Femur (tissue), 1 donor: ENCODE data around the gene GNPTG.

Source experiments
- DNase-seq: peaks from one replicate; pipeline ENCODE4 v3.0.0-alpha.2; 2017

Gene GNPTG

DNA sequence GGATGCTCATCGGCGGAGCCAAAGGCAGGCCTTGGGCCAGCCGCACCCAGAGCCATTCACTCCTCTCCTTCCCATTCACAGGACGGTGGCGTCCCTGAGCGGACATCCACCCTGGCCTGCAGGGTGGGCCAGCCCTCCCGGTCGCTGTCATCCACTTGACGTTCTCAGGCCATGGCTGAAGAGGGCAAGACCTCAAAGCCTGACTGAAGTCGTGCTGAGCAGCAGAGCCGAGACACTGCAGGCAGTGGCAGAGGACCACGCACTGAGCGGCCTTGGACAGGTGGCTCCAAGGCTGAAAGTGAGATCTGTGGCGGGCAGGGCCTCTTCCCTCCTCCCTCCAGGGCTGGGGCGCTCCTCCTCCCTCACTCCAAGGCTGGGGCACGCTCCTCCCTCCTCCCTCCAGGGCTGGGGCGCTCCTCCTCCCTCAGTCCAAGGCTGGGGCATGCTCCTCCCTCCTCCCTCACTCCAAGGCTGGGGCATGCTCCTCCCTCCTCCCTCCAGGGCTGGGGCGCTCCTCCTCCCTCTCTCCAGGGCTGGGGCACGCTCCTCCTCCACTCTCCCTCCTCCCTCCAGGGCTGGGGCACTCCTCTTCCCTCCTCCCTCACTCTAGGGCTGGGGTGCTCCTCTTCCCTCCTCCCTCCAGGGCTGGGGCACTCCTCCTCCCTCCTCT, 24.1 kb downstream of the GNPTG start:
- DNase-seq, result no peak

DNA sequence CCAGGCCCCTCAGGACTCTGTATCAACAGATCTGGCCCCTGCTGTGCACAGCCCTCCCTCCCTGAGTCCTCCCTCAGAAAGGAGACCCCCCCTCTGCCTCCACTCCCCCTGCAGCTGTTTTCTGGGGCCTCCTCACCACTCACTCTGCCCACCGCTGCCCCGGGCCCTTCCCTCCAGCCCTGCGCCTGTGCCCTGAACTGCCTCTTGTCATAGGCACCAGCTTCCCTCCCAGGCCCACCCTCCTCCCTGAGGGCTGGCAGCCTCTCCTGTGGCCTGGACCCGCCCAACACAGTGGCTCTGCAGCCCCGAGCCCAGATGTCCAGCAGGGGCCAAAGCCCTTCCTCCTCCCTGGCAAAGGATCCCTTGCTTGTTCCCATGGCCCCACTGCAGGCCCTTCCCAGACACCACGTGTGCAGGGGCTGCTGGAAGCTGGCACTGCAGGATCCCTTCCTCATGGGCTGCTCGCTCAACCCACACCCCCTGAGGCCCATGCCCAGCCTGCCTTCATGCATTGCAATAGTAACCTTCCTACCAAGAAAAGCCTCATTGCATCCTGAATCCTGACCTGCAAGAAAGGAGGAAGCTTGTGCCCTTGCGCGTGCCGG, 25.8 kb downstream of the GNPTG start:
- no peak for DNase-seq

DNA sequence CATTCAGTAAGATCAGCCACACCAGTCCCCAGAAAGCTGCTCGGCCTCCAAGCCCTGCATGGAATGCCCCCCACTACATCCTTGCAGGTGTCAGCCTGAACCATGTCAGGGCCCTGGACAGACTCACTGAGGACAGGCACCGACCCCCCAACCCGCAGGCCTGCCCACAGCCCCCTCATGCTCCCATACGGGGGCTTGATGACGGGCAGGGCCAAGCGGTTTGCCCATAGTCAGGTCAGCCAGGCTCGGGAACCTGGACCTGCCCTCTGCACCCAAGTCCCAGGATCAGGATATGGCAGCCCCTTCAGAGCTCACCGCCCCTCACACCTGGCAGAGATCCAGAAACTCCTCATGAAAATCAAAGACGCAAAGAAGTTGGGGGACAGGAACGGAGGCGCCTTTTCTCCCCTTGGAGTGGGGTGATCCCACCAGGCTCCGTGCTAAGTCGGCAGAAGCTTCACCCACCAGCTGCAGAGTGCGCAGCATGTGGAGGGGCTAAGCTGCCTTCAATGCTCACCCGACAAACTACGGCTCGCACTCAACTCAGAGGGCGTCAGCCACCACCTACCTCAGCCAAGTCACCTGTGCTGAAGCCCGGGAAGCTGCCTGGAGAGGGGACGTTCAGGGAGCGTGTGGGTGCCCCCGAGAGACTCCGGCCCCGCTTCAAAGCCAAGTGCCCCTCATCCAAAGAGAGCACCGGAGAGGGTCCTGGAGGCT, 26.5 kb downstream of the GNPTG start:
- no peak for DNase-seq

DNA sequence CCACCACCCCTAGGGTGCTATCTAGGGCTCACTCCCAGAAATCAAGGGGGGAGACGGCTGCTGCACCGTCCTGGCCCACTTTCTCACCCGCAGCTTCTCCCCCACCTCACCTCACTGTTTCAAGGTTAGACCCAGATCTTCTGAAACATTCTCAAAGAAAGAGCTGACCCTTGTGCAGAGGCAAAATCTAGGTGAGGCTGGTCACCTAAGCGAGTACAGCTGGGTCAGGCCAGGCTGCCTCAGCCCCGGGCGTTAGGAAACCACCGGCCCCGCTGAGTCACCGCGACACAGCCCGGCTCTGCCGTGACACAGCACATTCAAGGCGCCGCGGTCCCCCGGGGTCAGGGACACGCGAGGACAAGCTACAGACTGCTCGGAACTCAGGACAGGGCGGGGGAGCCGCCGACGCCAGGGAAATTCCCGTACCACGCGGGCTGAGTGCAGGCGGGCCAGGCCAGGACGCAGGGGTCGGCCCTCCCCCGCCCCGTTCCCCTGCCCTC, 27.1 kb downstream of the GNPTG start:
- DNase-seq, result peak; percentile 68

DNA sequence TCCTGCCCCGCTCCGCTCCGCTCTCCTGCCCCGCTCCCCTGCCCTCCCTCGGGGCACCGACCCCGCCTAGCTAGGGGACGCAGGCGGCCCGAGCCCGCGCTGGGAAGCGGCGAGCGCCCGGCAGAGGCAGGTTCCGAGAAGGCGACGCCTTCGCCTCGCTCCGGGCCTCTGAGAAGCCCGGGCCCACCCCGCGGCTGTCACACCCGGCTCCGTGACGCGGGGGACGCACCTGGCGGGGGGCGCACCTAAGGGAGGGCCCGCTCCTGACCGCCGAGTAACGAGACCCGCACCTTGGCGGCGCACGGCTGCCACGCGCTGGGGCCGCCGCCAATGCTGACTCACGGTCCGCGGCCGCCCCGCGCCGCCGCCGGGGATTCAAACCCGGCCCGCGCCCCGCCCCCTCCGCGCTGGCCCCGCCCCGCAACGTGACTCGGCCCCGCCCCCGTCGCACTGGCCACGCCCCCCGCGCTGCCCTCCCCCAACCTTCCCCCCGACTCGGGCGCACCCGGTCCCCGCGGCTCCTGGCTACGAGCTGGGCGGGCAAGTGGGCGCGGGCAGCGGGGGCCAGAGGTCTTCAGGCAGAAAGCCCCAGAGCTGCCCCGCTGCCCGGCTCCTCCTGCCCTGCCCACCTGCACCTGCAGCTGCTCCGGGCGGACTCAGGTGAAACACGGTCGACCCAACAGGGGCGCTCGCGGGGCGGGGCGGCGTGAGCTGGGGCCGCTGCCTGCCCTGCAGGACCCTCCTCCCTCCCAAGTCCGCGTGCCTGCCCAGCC, 27.8 kb downstream of the GNPTG start:
- DNase-seq, result peak; percentile 59

DNA sequence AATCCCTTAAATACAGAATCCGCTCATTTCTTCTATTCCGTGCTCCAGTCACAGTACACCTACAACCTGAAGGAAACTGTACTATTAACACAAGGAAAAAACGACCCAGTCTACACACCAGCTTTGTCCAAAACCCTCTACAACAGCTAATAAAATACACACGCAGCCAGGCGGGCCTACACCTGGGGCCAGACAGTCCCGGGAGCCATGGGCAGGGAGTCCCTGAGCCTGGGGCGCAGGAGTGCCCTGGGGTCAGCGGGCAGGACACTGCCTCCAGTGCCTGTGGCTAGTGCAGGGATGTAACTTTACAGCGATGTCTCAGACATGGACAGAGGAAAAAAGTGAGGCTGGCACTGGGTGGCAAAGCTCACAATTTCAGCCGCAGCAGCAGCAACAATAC, 28.5 kb downstream of the GNPTG start:
- DNase-seq, result peak; percentile 11

DNA sequence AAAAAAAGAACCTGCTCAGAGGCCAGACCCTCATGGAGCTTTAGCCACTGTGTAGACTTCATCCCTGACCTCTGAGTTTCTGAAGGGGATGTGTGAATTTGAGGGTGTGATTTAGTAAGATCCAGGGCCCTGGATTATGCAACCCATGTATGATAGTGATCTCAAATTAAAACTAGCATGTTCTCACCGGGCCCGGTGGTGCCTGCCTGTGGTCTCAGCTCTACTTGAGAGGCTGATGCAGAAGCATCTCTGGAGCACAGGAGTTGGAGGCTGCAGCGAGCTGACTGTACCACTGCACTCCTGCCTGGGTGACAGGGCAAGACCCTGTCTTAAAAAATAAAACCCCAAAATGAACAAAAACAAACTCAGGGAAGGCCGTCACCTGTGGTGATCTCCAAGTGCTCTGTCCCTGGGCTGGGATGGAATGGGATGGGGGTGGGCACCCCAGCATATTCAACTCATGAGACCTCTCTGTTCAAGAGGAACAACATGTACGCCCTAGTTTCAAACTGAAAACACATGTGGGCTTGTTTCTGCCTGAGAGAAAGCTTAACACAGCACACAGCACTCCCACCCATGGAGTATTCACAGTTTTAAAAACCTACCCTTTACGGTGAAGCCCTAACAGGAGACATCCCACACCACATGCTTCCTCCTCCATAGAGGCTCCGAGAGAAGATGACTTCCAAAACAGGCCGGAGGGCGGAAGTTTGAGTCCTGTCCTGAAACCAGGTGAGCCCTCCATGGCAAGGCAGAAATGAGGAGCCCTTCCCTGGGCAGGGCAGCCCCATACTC, 30.1 kb downstream of the GNPTG start:
- peak; percentile 14 for DNase-seq

DNA sequence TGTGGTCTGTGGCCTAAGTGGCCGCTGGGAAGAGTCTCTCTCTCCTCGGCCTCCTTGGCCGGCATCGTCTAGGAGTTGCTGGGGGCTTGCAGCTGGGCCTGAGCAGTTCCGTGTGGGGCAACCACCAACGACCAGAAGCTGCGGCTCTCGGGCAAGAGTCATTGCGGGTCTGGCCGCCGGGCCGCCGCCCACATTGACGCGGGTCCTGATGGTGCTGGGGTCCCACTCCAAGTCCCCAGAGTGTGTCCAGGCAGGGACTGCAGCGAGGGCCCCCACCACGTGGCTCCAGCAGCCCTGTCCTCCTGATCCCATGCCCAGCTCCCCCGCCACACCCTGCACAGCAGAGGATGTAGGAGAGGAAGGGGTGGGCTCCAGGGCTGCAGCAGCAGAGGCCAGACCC, 31.8 kb downstream of the GNPTG start:
- DNase-seq, result no peak

DNA sequence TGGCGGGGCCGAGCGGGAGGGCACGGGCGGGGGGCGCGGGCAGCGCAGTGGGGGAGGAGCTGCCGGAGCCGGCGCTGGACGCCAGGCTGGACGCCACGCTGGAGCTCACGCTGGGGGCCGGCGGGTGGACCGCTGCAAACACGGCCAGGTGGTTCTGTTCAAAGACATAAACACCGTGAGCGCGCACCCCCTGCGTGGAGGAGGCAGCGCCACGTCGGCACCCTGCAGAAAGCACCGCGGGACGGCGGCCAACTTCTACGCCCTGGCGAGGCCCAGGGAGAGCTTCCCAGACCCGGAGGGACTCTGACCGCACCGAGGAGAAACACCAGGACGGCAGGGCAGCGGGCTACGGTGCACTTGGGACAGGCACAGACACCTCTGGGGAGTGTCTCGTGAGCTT, 33.5 kb downstream of the GNPTG start:
- DNase-seq, result no peak

DNA sequence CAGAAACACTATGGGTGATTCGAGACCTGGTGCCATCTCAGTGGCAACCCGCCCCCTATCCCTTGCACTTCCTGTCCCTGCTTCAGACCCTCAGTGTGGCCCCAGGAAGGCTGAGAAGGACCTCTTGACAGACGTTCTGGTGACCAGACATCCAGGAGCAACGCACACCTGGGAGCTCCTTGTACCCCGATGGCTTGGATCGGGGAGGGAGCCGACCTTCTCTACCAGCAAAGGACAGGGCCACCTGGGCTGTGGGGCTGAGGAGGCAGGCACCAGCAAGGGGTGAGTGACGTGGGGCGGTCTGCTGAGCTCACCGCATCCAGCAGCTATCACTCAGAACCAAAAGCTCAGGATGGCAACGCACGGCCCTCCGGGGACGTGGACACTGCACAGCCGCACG, 35.6 kb downstream of the GNPTG start:
- DNase-seq, result no peak

DNA sequence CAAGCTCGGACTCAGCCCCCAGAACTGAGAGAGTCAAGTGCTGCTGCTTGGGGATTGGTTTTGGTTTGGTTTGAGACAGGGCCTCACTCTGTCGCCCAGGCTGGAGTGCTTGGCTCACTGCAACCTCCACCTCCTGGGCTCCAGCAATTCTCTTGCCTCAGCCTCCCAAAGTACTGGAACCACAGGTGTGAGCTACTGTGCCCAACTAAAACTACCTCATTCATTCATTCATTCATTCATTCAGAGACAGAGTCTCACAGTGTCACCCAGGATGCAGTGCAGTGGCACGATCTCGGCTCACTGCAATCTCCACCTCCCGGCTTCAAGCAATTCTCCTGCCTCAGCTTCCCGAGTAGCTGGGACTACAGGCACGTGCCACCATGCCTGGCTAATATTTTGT, 38.0 kb downstream of the GNPTG start:
- no peak for DNase-seq

DNA sequence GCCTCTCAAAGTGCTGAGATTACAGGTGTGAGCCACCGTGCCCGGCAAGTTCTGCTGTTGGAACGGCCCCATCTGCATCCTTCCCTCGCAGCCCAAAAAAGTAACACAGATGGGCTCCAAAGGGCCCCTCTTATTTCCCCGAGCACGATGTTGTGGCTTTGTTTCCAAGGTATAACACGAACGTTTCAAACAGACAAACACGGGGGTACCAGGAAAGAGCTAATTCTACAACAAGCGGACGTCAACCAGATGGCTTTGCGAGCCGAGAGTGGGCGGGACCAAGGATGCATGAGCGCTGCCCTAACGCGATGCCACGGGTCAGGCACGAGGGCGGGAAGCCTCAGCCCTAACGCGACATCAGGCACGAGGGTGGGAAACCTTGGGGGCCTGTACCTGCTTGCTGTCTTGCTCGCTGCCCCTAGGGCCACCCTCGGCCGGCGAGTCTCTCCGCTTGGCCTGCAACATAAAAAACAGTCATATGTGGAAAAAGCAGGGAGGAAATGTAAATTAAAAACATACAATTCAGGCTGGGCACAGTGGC, 38.6 kb downstream of the GNPTG start:
- no peak for DNase-seq

DNA sequence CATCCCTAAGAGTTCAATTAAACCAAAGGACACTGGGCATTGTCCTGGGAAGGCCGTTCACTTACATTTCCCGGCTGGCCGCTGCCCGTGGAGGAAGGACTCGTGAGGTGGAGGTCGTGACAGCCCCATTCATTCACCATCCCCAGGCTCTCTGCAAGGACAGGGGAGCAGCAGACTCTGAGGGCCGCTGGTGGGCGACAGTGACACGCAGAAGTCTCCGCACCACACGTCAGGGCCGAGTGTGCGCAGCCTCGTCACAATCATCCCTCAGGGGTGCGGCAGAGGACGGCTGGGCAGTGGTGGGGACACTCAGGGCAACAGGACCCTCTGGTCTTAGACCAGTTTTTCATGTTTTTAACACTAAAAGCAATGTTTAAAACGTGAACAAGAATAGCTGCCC, 41.1 kb downstream of the GNPTG start:
- no peak for DNase-seq

DNA sequence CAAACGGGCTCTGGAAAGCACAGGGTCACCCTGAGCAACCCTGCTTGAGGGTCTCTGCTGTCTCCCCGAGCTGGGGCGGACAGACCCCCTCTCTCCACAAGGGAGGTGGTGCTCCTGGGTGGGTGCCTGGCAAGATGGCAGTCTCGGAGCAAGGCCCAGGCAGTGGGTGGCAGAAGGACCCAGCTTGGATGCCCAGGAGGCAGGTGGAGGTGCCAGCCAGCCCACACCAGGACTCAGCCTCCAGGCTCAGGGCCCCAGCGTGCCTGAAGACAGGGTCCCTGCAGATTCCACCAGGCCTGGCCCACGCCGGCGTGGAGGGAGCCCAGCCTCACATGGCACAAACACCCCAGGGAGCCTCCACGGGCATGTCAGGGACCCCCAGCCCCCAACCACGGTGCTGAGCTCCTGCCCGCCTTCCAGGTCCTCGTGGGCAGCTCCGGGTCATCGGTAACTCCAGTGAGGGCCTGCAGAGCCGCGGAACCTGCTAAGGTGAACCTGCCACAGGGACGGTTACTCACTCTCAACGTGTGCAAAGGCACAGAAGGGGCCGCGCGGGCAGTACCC, 42.0 kb downstream of the GNPTG start:
- no peak for DNase-seq

DNA sequence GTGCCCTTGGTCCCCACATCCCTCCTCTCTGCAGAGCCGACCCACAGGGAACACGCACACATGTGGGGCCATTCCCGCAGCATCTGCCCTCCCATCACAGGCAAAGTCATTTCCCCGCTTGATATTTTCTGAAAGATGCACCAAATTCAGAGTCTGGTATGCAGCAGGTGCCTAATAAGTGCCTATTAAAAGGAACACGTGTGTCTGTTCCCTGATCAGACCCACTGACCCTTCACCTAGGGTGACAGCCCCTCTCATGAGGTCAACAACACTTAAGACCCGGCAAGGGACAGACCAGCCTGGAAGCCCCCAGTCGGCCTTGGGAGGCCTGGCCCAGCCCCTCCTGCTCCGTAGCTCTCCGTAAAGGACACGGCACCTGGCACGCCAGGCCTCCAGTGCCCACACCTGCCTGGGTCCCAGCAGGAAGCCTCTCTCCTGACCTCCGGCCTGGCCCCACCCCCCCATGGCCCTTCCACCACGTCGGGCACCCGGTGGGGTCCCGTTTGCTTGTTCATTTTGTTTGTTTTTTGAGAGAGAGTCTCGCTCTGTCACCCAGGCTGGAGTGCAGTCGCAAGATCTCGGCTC, 42.7 kb downstream of the GNPTG start:
- DNase-seq, result no peak

DNA sequence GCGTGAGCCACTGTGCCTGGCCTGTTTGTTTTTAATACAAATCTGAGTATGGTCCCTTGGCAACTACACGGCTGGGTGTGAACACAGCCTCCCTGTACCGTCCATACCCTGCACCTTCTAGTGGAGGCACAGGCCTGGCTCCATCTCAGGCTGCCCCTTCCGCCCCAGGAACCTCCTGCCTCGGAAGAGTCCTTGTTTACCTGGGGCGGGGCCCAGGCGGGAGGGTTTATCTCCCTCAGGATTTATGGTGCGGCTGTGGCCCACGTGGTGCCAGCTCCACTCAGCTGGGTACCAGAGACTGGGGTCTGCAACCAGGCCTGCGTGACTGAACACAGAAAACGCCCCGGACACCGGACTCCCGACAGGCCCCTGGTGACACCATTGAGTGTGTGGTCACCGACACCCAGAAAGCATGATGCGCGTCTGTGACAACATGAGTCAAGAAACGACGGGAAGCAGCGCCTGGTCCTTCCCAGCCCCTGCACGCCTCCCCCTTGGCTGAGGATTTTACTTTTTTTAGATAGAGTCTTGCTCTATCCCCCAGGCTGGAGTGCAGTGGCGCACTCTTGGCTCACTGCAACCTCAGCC, 43.8 kb downstream of the GNPTG start:
- no peak for DNase-seq

DNA sequence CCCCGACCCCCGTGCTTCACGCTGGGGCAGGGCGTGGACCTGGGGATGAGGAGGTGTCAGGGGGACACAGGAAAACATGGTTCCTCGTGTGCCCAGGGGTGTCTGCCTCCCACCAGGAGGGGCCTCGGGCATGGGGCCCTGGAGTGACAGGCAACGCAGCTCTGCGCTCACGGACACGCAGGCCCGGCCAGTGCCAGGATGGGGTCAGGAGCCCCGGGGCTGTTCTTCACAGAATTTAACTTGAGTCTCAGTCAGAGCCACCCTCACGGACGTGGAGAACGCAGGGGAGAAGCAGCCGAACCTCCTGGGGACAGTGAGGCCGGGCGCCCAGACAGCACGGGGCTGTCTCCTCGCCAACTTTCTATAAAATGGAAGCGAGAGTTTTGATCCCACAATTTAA, 46.0 kb downstream of the GNPTG start:
- DNase-seq, result no peak

DNA sequence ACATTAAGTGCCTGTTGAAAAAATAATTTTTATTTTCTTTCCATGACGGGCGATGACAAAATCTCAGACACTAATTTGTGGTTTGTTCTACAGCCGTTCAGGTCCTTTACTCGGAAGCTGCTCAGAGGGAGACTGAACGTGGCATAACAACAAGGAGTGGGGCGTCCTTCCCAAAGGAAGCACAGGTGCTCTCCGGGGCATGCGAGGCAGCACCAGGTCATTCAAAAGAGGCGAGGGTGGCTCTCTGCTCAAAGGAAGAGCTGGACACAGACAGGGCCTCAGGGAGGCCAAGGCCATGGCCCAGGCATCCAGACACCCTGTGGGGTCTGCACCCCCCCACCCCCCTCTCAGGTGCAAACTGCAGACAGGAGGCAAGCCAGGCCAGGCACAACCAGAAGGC, 46.6 kb downstream of the GNPTG start:
- no peak for DNase-seq

DNA sequence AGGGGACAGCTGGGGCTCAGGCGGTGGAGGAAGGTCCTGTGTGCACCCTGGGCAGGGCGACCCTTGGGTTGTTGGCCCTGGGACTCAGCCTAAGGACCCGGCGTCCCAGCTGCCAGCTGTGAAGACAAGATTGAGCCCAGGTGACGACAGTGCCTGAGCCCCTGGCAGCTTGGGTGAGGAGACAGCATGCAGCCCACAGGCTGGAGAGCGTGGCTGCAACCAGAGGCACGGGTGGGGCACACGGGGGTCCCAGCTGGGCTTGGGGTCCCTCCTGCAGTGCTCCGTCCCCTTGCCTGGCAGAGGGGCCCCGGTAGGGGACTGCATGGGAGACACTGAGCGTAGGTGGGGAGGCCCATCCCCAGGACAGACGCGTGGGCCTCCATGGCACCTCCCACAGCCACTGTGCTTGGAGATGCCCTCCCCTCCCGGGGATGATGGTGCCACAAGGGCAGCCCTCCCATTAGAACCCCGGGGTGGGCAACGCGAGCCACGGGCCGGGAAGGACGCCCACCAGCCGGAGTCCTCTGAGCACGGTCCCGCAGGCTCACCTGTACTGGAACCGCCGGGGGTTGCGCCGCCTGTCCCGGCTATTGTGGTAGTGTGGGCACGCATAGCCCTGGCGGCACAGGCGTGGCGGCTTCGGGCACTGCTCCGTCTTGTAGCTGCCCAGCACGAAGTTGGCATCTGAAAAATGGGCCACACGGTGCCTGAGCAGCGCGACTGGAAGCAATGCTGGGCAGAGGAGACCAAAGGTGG, 47.3 kb downstream of the GNPTG start:
- no peak for DNase-seq

DNA sequence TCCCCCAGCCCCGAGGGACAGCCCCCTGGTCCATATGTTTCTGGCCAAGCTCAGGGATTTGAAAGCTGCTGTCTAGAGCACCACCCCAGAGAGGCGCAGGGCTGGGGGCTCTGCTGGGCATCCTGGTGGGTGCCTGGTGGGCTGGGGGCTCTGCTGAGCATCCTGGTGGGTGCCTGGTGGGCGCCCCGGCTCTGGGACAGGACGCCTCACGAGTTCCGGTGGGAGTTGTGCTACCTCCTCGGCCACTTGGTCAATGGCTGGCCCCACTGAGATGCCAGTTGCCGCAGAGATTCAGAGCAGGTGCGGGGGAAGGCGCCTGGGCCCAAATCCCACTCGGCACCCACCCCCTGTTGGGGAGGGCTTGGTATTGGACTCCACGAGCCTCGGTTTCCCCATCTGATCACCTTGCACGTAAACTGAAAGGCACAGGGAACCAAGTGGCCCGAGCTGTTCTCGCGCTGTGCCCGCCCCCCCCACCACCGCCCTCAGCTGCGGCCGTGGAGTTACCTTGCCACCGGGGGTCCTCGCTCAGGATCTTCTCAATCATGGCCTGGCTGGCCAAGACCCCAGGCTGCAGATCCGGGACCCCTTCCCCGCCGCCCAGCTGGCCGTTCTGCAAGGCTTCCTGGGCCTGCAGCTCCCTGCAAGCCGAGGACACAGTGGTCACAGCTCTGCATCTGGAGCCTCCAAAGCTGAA, 49.5 kb downstream of the GNPTG start:
- no peak for DNase-seq
